Skeletal muscle satellite cell (primary cell): ENCODE data around the gene DNAJC7. TPM values are rescaled to one million over a fixed set of nuclear protein-coding genes. Genes with fewer than 3 reads are reported as not detected.
A peak's percentile ranks its signal among the peaks of the same experiment; 100 is the strongest.

ENCODE experiments used
- H3K27me3 ChIP-seq: 2 replicates; pipeline ENCODE4 v1.7.0; 2013; ENCODE audit warnings: low read length; ENCODE audit not compliant: control insufficient read depth, insufficient read depth
- H3K36me3 ChIP-seq: 2 replicates; pipeline ENCODE4 v1.7.0; 2013; ENCODE audit warnings: mild to moderate bottlenecking, control low read depth, low read length; ENCODE audit not compliant: insufficient read depth
- H3K4me1 ChIP-seq: 2 replicates; pipeline ENCODE4 v1.7.0; 2013; ENCODE audit warnings: low read length; ENCODE audit not compliant: control insufficient read depth, insufficient read depth
- H3K4me2 ChIP-seq: 2 replicates; pipeline ENCODE4 v1.7.0; 2013; ENCODE audit warnings: mild to moderate bottlenecking, low read length
- H3K4me3 ChIP-seq: 2 replicates; pipeline ENCODE4 v1.7.0; 2013; ENCODE audit warnings: low read length
- H3K9ac ChIP-seq: 2 replicates; pipeline ENCODE4 v1.7.0; 2013; ENCODE audit warnings: mild to moderate bottlenecking, low read depth, low read length, moderate library complexity
- H3K9me3 ChIP-seq: replicated peaks from 2 replicates; pipeline ENCODE4 v1.7.0; 2013; ENCODE audit warnings: mild to moderate bottlenecking, control low read depth, low read length
- total RNA-seq: library from RNA; depleted of rRNA; stranded (reverse); fragments of >200 nt; gene quantifications from 2 replicates; pipeline ENCODE4 v1.2.3, GENCODE V29; 2012; rRNA removed

DNAJC7 gene
- total RNA-seq: 58.3 and 63.6 TPM in 2 replicates

GRCh38 chr17:42016941-42017865 lies at the start of gene DNAJC7:
Gene DNAJC7 (minus strand): TSS chr17:42017439. CDS start chr17:42017416, 23 bp downstream.
- Histone ChIP-seq H3K9ac (peak within 1 kb of the TSS; percentile 99), H3K4me1 (peaks cover 28% of the 10 kb centered on the region), H3K36me3 (peaks cover 4% of the 10 kb centered on the region), H3K4me3 (peak within 1 kb of the TSS; percentile 90), H3K27me3 (no peaks in the 10 kb centered on the region), H3K4me2 (peak within 1 kb of the TSS; percentile 82), H3K9me3 (no peaks in the 10 kb centered on the region)

- Histone ChIP-seq H3K27me3 (peaks cover 33% of the 10 kb centered on the region), H3K4me1 (peaks cover 4% of the 10 kb centered on the region), H3K9me3 (no peaks in the 10 kb centered on the region), H3K4me3 (no peak overlapping the region), H3K9ac (no peak overlapping the region), H3K36me3 (no peaks in the 10 kb centered on the region), H3K4me2 (no peak overlapping the region)
These were observed 48.0 kb upstream of the DNAJC7 start for GRCh38 chr17:42065201-42065600.

GRCh38 chr17:42062681-42063080 lies 45.4 kb upstream of the DNAJC7 start:
- Histone ChIP-seq H3K9me3 (no peaks in the 10 kb centered on the region), H3K4me2 (no peak overlapping the region), H3K27me3 (peaks cover 30% of the 10 kb centered on the region), H3K36me3 (no peaks in the 10 kb centered on the region), H3K4me1 (peaks cover 4% of the 10 kb centered on the region), H3K9ac (no peak overlapping the region), H3K4me3 (no peak overlapping the region)

- Histone ChIP-seq H3K4me1 (peaks cover 4% of the 10 kb centered on the region), H3K9me3 (no peaks in the 10 kb centered on the region), H3K4me3 (no peak overlapping the region)
These were observed 44.6 kb upstream of the DNAJC7 start for GRCh38 chr17:42061646-42062487.

GRCh38 chr17:42060231-42060630 lies 43.0 kb upstream of the DNAJC7 start:
- H3K9ac ChIP-seq: no peak overlapping the region
- H3K4me2 ChIP-seq: no peak overlapping the region
- no peaks in the 10 kb centered on the region for H3K36me3 ChIP-seq
- H3K4me1 ChIP-seq: peaks cover 4% of the 10 kb centered on the region
- peaks cover 43% of the 10 kb centered on the region for H3K27me3 ChIP-seq
- no peak overlapping the region for H3K4me3 ChIP-seq
- no peaks in the 10 kb centered on the region for H3K9me3 ChIP-seq

More at GRCh38 chr17:42061646-42062487, 44.6 kb upstream of the DNAJC7 start:
- Histone ChIP-seq H3K9ac (no peak overlapping the region), H3K4me2 (no peak overlapping the region), H3K36me3 (no peaks in the 10 kb centered on the region), H3K27me3 (peaks cover 35% of the 10 kb centered on the region)

GRCh38 chr17:42059815-42060214 lies 42.6 kb upstream of the DNAJC7 start:
- Histone ChIP-seq H3K9ac (no peak overlapping the region), H3K4me1 (peaks cover 4% of the 10 kb centered on the region), H3K4me3 (no peak overlapping the region), H3K4me2 (no peak overlapping the region), H3K27me3 (peaks cover 44% of the 10 kb centered on the region), H3K36me3 (no peaks in the 10 kb centered on the region), H3K9me3 (no peaks in the 10 kb centered on the region)

- Histone ChIP-seq H3K4me1 (no peaks in the 10 kb centered on the region), H3K4me2 (no peak overlapping the region), H3K36me3 (no peaks in the 10 kb centered on the region), H3K9me3 (no peaks in the 10 kb centered on the region), H3K4me3 (no peak overlapping the region), H3K9ac (no peak overlapping the region), H3K27me3 (peaks cover 60% of the 10 kb centered on the region)
These were observed 40.8 kb upstream of the DNAJC7 start for GRCh38 chr17:42058063-42058462.

GRCh38 chr17:42056635-42057034 lies 39.4 kb upstream of the DNAJC7 start:
- H3K27me3 ChIP-seq: peaks cover 63% of the 10 kb centered on the region
- H3K4me3 ChIP-seq: no peak overlapping the region
- H3K9ac ChIP-seq: no peak overlapping the region
- H3K4me2 ChIP-seq: no peak overlapping the region
- H3K36me3 ChIP-seq: no peaks in the 10 kb centered on the region
- no peaks in the 10 kb centered on the region for H3K9me3 ChIP-seq
- no peaks in the 10 kb centered on the region for H3K4me1 ChIP-seq

- no peak overlapping the region for H3K9ac ChIP-seq
- H3K9me3 ChIP-seq: no peaks in the 10 kb centered on the region
- no peak overlapping the region for H3K4me3 ChIP-seq
- no peak overlapping the region for H3K4me2 ChIP-seq
- H3K27me3 ChIP-seq: peaks cover 68% of the 10 kb centered on the region
- H3K4me1 ChIP-seq: no peaks in the 10 kb centered on the region
- H3K36me3 ChIP-seq: no peaks in the 10 kb centered on the region
These were observed 38.3 kb upstream of the DNAJC7 start for GRCh38 chr17:42055496-42055895.

- Histone ChIP-seq H3K9me3 (no peaks in the 10 kb centered on the region), H3K4me3 (no peak overlapping the region), H3K4me1 (no peaks in the 10 kb centered on the region), H3K36me3 (no peaks in the 10 kb centered on the region), H3K27me3 (peaks cover 69% of the 10 kb centered on the region), H3K4me2 (no peak overlapping the region), H3K9ac (no peak overlapping the region)
These were observed 37.8 kb upstream of the DNAJC7 start for GRCh38 chr17:42055027-42055426.

GRCh38 chr17:42053731-42054500 lies 36.7 kb upstream of the DNAJC7 start:
- Histone ChIP-seq H3K4me2 (no peak overlapping the region), H3K27me3 (peaks cover 80% of the 10 kb centered on the region), H3K4me3 (no peak overlapping the region), H3K36me3 (no peaks in the 10 kb centered on the region), H3K9me3 (no peaks in the 10 kb centered on the region), H3K4me1 (no peaks in the 10 kb centered on the region), H3K9ac (no peak overlapping the region)
